SK-N-DZ (cell line): Measurements from ENCODE around the gene TNFRSF13B.
A peak's percentile ranks its signal among the peaks of the same experiment; 100 is the strongest.
"Not testable (repeated sequence)": the region's sequence is repeated elsewhere in the genome, so short reads cannot be mapped to it uniquely, and the experiment has no call there.

Experiments
- DNase-seq: peaks from one replicate; pipeline ENCODE4 v3.0.0-alpha.2; 2015; ENCODE audit warnings: low spot score

The TNFRSF13B gene

GRCh38 chr17:17004997-17005614 lies 33.2 kb upstream of the TNFRSF13B start:
- not testable (repeated sequence) for DNase-seq

GRCh38 chr17:17004251-17004996 lies 32.5 kb upstream of the TNFRSF13B start:
- DNase-seq: no peak

- DNase-seq: not testable (repeated sequence)
Observed at GRCh38 chr17:17002731-17003715, 31.1 kb upstream of the TNFRSF13B start.

GRCh38 chr17:17001874-17002520 lies 30.1 kb upstream of the TNFRSF13B start:
- DNase-seq: peak; percentile 62

- no peak for DNase-seq
Observed at GRCh38 chr17:17001076-17001777, 29.3 kb upstream of the TNFRSF13B start.

- DNase-seq: no peak
Observed at GRCh38 chr17:16999931-17000625, 28.2 kb upstream of the TNFRSF13B start.

GRCh38 chr17:16997514-16998429 lies 25.9 kb upstream of the TNFRSF13B start:
- no peak for DNase-seq

- DNase-seq: not testable (repeated sequence)
Observed at GRCh38 chr17:16996726-16997125, 24.8 kb upstream of the TNFRSF13B start.

GRCh38 chr17:16995930-16996329 lies 24.0 kb upstream of the TNFRSF13B start:
- DNase-seq: no peak

GRCh38 chr17:16994631-16995030 lies 22.7 kb upstream of the TNFRSF13B start:
- no peak for DNase-seq

GRCh38 chr17:16991349-16992009 lies 19.6 kb upstream of the TNFRSF13B start:
- DNase-seq: peak; percentile 69

- no peak for DNase-seq
Observed at GRCh38 chr17:16989953-16990860, 18.3 kb upstream of the TNFRSF13B start.

- no peak for DNase-seq
Observed at GRCh38 chr17:16989230-16989952, 17.5 kb upstream of the TNFRSF13B start.

- no peak for DNase-seq
Observed at GRCh38 chr17:16988749-16989229, 16.9 kb upstream of the TNFRSF13B start.

GRCh38 chr17:16987830-16988601 lies 16.1 kb upstream of the TNFRSF13B start:
- DNase-seq: no peak
